IMR-90 (cell line): ENCODE results near the gene ATP5MC3. TPM values are rescaled to one million over a fixed set of nuclear protein-coding genes. Genes with fewer than 3 reads are reported as not detected.

Experiments
- ATAC-seq: fragments of 200-7000 bp; cut with Tn5 transposase; 2 replicates; pipeline ENCODE4 v1.9.1; 2020; ENCODE audit warnings: low read depth, mild to moderate bottlenecking, moderate library complexity
- BruUV-seq: library from RNA; stranded (reverse); fragments of 400-500 nt; replicated peaks from 2 replicates; lab custom pipeline; 2021; lab: Mats Ljungman, UMichigan
- CTCF ChIA-PET: fragments of 300-600 bp; formaldehyde crosslinking; extraction: SDS; loops from one replicate; lab custom pipeline; 2021; ENCODE audit warnings: antibody characterized with exemption; lab: Yijun Ruan, JAX
- POLR2A ChIA-PET: fragments of 300-600 bp; sonication (Branson Sonifier 250); formaldehyde crosslinking; loops from one replicate; lab custom pipeline; 2022; ENCODE audit warnings: antibody characterized with exemption; ENCODE audit not compliant: unreplicated experiment; lab: Charles Lee
- DNase-seq: peaks from one replicate; pipeline ENCODE4 v3.0.0; 2013
- H2AFZ ChIP-seq: replicated peaks from 2 replicates; pipeline ENCODE3; 2013; ENCODE audit warnings: low read length, mild to moderate bottlenecking; ENCODE audit not compliant: poor library complexity
- H2AK5ac ChIP-seq: 2 replicates; pipeline ENCODE4 v1.6.1; 2013; ENCODE audit warnings: low read depth, low read length, inconsistent platforms
- H2AK9ac ChIP-seq: replicated peaks from 2 replicates; pipeline ENCODE3; 2013; ENCODE audit warnings: mild to moderate bottlenecking, low read depth, low read length, moderate library complexity; ENCODE audit not compliant: poor library complexity
- H2BK120ac ChIP-seq: 2 replicates; pipeline ENCODE4 v1.6.1; 2013; ENCODE audit warnings: low read depth, low read length, inconsistent platforms
- H2BK15ac ChIP-seq: 3 replicates; pipeline ENCODE4 v1.6.1; 2013; ENCODE audit warnings: low read depth, low read length, inconsistent platforms
- H2BK20ac ChIP-seq: 2 replicates; pipeline ENCODE4 v1.6.1; 2013; ENCODE audit warnings: low read depth, mild to moderate bottlenecking, inconsistent platforms, low read length, moderate library complexity
- H2BK5ac ChIP-seq: 2 replicates; pipeline ENCODE4 v1.6.1; 2013; ENCODE audit warnings: mild to moderate bottlenecking, low read depth, low read length, inconsistent platforms; ENCODE audit not compliant: poor library complexity, severe bottlenecking
- H3K14ac ChIP-seq: replicated peaks from 2 replicates; pipeline ENCODE4 v1.6.1; 2013; ENCODE audit warnings: low read depth, low read length, inconsistent platforms
- H3K18ac ChIP-seq: 2 replicates; pipeline ENCODE4 v1.6.1; 2013; ENCODE audit warnings: low read depth, low read length, control low read depth
- H3K23ac ChIP-seq: 2 replicates; pipeline ENCODE4 v1.6.1; 2013; ENCODE audit warnings: low read depth, low read length, inconsistent platforms
- H3K27ac ChIP-seq: 2 replicates; pipeline ENCODE4 v1.5.1; 2013; ENCODE audit warnings: mild to moderate bottlenecking, control low read depth, low read length; ENCODE audit not compliant: insufficient read depth
- H3K27me3 ChIP-seq: 2 replicates; pipeline ENCODE4 v1.6.1; 2013; ENCODE audit warnings: low read length; ENCODE audit not compliant: control insufficient read depth, insufficient read depth
- H3K36me3 ChIP-seq: 2 replicates; pipeline ENCODE4 v1.6.1; 2013; ENCODE audit warnings: low read length, mixed read lengths; ENCODE audit not compliant: control insufficient read depth, insufficient read depth
- H3K4ac ChIP-seq: 2 replicates; pipeline ENCODE4 v1.6.1; 2013; ENCODE audit warnings: low read depth, low read length, inconsistent platforms
- H3K4me1 ChIP-seq: 2 replicates; pipeline ENCODE4 v1.6.1; 2013; ENCODE audit warnings: low read length, mixed read lengths; ENCODE audit not compliant: control insufficient read depth, insufficient read depth
- H3K4me2 ChIP-seq: 2 replicates; pipeline ENCODE4 v1.6.1; 2013; ENCODE audit warnings: low read depth, mild to moderate bottlenecking, control low read depth, low read length, moderate library complexity
- H3K4me3 ChIP-seq: 2 replicates; pipeline ENCODE4 v1.5.1; 2013; ENCODE audit warnings: low read depth, mild to moderate bottlenecking, control low read depth, low read length, moderate library complexity; ENCODE audit not compliant: insufficient read depth
- H3K56ac ChIP-seq: 2 replicates; pipeline ENCODE4 v1.6.1; 2013; ENCODE audit warnings: low read length, inconsistent platforms; ENCODE audit not compliant: insufficient read depth; ENCODE audit errors: extremely low read depth
- H3K79me1 ChIP-seq, 2 experiments: 2 replicates each; pipeline ENCODE4 v1.6.1; 2013; ENCODE audit warnings: low read length in 2 of 2, inconsistent platforms in 1 of 2, low read depth in 1 of 2
- H3K9ac ChIP-seq: 2 replicates; pipeline ENCODE4 v1.6.1; 2013; ENCODE audit warnings: low read depth, low read length, control low read depth
- H3K9me1 ChIP-seq: 2 replicates; pipeline ENCODE4 v1.6.1; 2013; ENCODE audit warnings: low read length, inconsistent platforms; ENCODE audit not compliant: insufficient read depth
- H3K9me3 ChIP-seq: 2 replicates; pipeline ENCODE4 v1.6.1; 2013; ENCODE audit warnings: low read length; ENCODE audit not compliant: control insufficient read depth, insufficient read depth
- H4K20me1 ChIP-seq: 2 replicates; pipeline ENCODE4 v1.6.1; 2013; ENCODE audit warnings: low read length, inconsistent platforms; ENCODE audit not compliant: insufficient read depth
- H4K5ac ChIP-seq: 2 replicates; pipeline ENCODE4 v1.6.1; 2013; ENCODE audit warnings: mild to moderate bottlenecking, low read depth, low read length, control low read depth
- H4K8ac ChIP-seq, 2 experiments: 2 replicates each; pipeline ENCODE4 v1.6.1; 2013; ENCODE audit warnings: low read depth in 2 of 2, low read length in 2 of 2, control low read depth in 1 of 2, inconsistent platforms in 1 of 2
- H4K91ac ChIP-seq: 2 replicates; pipeline ENCODE4 v1.6.1; 2013; ENCODE audit warnings: low read depth, low read length, inconsistent platforms; ENCODE audit not compliant: insufficient read depth
- BHLHE40 ChIP-seq: fragments of 150-350 bp; IDR thresholded peaks from 2 replicates; pipeline ENCODE4 v1.6.1; 2016; ENCODE audit warnings: mild to moderate bottlenecking, low read depth, low read length
- CEBPB ChIP-seq: IDR thresholded peaks from 2 replicates; pipeline ENCODE4 v1.6.1; 2012; ENCODE audit warnings: low read depth, low read length, improper control_type of control experiment
- CTCF ChIP-seq: conservative IDR thresholded peaks from 2 replicates; pipeline ENCODE4 v1.5.1; 2012; ENCODE audit warnings: mild to moderate bottlenecking, low read depth, low read length, improper control_type of control experiment
- FOS ChIP-seq: fragments of 150-350 bp; IDR thresholded peaks from 2 replicates; pipeline ENCODE4 v1.6.1; 2016; ENCODE audit warnings: low read depth, low read length
- MXI1 ChIP-seq: IDR thresholded peaks from 2 replicates; pipeline ENCODE4 v1.6.1; 2012; ENCODE audit warnings: low read depth, mild to moderate bottlenecking, low read length, moderate library complexity, borderline replicate concordance
- NFE2L2 ChIP-seq: fragments of 150-350 bp; IDR thresholded peaks from 2 replicates; pipeline ENCODE4 v1.6.1; 2016; ENCODE audit warnings: low read depth, mild to moderate bottlenecking, low read length
- RCOR1 ChIP-seq: IDR thresholded peaks from 2 replicates; pipeline ENCODE4 v1.6.1; 2012; ENCODE audit warnings: mild to moderate bottlenecking, low read length, improper control_type of control experiment; ENCODE audit not compliant: insufficient replicate concordance
- RFX5 ChIP-seq: IDR thresholded peaks from 2 replicates; pipeline ENCODE4 v1.8.0; 2012; ENCODE audit warnings: low read depth, mild to moderate bottlenecking, low read length, moderate library complexity
- SMC3 ChIP-seq: fragments of 150-350 bp; IDR thresholded peaks from 2 replicates; pipeline ENCODE4 v1.6.1; 2016; ENCODE audit warnings: low read depth, mild to moderate bottlenecking, antibody characterized with exemption, low read length, moderate library complexity
- dilution Hi-C: fragments of 300-500 bp; cut with HindIII; formaldehyde crosslinking; loops from one replicate; pipeline ENCODE4 v1.14.3; 2018; ENCODE audit warnings: low sequenced_read_pairs; ENCODE audit not compliant: unreplicated experiment
- in situ Hi-C: fragments of 300-500 bp; cut with MboI; formaldehyde crosslinking; loops from 3 replicates; pipeline ENCODE4 v1.14.3; 2019; ENCODE audit warnings: low sequenced_read_pairs, inconsistent platforms, mixed read lengths
- intact Hi-C: fragments of 100-400 bp; cut with micrococcal nuclease; formaldehyde crosslinking; loops from 2 replicates; pipeline ENCODE4 v1.10.0; 2022
- polyA plus RNA-seq, 3 experiments: library from polyadenylated mRNA; depleted of rRNA; stranded (reverse); fragments of >200 nt; gene quantifications; 2 replicates each; pipeline ENCODE4 v1.2.3, GENCODE V29; 2012; ENCODE audit warnings: low replicate concordance in 1 of 3
- total RNA-seq: library from RNA; depleted of rRNA; stranded (reverse); fragments of >200 nt; gene quantifications from 2 replicates; pipeline ENCODE4 v1.2.3, GENCODE V29; 2012

Gene ATP5MC3
- total and polyA plus RNA-seq, 2 of the 4 experiments (the other 2 are of a cell fraction): 167 to 365 TPM

DNA sequence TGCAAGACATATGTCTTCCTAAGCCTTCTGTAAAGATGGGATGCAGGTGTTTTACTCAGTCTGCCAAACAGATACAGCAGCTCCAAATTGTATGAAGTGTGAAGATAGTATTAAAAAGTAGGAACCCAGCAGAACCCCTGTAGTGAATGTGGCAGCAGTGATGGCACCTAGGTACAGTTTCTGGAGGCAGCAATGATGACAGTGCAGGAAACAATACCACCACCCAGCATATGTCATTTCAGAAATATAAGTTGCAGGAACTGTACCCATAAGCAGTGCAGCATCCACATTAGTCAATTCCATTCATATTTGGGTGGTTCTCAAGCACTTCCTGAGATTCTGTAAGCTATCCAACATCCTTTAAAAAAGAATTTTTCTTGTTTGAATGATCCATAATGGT lies 46.7 kb upstream of the ATP5MC3 start:
- no peak overlapping the region for H3K18ac ChIP-seq
- TF ChIP-seq RCOR1 (no peak), RFX5 (no peak), SMC3 (no peak), BHLHE40 (no peak), NFE2L2 (no peak), CEBPB (no peak), FOS (no peak), CTCF (no peak), MXI1 (no peak)
- no peak for ATAC-seq
- BruUV-seq: no TSS peak
- no peaks in the 10 kb centered on the region for H3K36me3 ChIP-seq
- no peaks in the 10 kb centered on the region for H3K79me1 ChIP-seq
- no peak overlapping the region for H2AFZ ChIP-seq
- H3K9ac ChIP-seq: no peak overlapping the region
- H4K20me1 ChIP-seq: no peaks in the 10 kb centered on the region
- H2BK20ac ChIP-seq: no peak overlapping the region
- no peak overlapping the region for H2BK15ac ChIP-seq
- in situ Hi-C loops (no loop called here), dilution Hi-C loops (no loop called here), intact Hi-C loops (no loop called here)
- H4K91ac ChIP-seq: no peak overlapping the region
- H3K4me3 ChIP-seq: no peak overlapping the region
- H2AK9ac ChIP-seq: no peak overlapping the region
- H2BK120ac ChIP-seq: no peak overlapping the region
- H2BK5ac ChIP-seq: no peak overlapping the region
- H3K4me2 ChIP-seq: no peak overlapping the region
- ChIA-PET POLR2A (no interaction called here), CTCF (interaction anchor here (1.1 kb wide), 1 partner anchor 23 kb away, joined by 3 read pairs; no protein-coding TSS in a partner anchor)
- H3K9me1 ChIP-seq: no peaks in the 10 kb centered on the region
- DNase-seq: no peak
- no peak overlapping the region for H3K56ac ChIP-seq
- no peak overlapping the region for H4K5ac ChIP-seq
- no peak overlapping the region for H3K4ac ChIP-seq
- peaks cover 2% of the 10 kb centered on the region; the same call in 1 of the 2 replicates for H3K27me3 ChIP-seq
- no peak overlapping the region for H4K8ac ChIP-seq
- no peak overlapping the region for H3K27ac ChIP-seq
- H3K9me3 ChIP-seq: peaks cover 3% of the 10 kb centered on the region; the same call in 1 of the 2 replicates
- no peak overlapping the region for H2AK5ac ChIP-seq
- peaks cover 2% of the 10 kb centered on the region; the same call in 1 of the 2 replicates for H3K4me1 ChIP-seq
- no peak overlapping the region for H3K14ac ChIP-seq
- H3K23ac ChIP-seq: no peak overlapping the region
